ENCODE data around the gene PCDHGB4.

- TF ChIP-seq CTCF (IDR thresholded peaks at IDR 0.05; ENCODE audit: insufficient read depth, low read length) = no peak
- TF ChIP-seq POLR2AphosphoS5 (IDR thresholded peaks at IDR 0.05; ENCODE audit: low read depth) = no peak
- TF ChIP-seq REST (IDR thresholded peaks at IDR 0.05; ENCODE audit: insufficient replicate concordance, low read depth) = no peak
- TF ChIP-seq SPI1 (IDR thresholded peaks at IDR 0.05; ENCODE audit: borderline replicate concordance, low read depth) = no peak
- no peak for TF ChIP-seq GABPA (IDR thresholded peaks at IDR 0.05; ENCODE audit: low read depth)
Measured at GRCh38 chr5:141403387-141403786, 15.9 kb downstream of the PCDHGB4 start.
